PFSK-1 (cell line): Measurements from ENCODE around the gene PTPN5.

Experiments
- FOXP2 ChIP-seq: optimal IDR thresholded peaks from 2 replicates; pipeline ENCODE3; 2011; ENCODE audit warnings: borderline replicate concordance, control low read depth, inconsistent platforms; ENCODE audit not compliant: insufficient read depth; ENCODE audit errors: extremely low read length, extremely low read depth
- POLR2AphosphoS5 ChIP-seq: IDR thresholded peaks from 2 replicates; pipeline ENCODE4 v1.6.1; 2012; ENCODE audit warnings: low read depth, mild to moderate bottlenecking, control low read depth, low read length, moderate library complexity
- REST ChIP-seq, 2 experiments: IDR thresholded peaks; 2 replicates each; pipeline versions ENCODE4 v1.6.1 to v1.8.0; 2011 to 2012; ENCODE audit warnings: low read depth in 2 of 2, low read length in 2 of 2, control low read depth in 1 of 2, inconsistent platforms in 1 of 2, mild to moderate bottlenecking in 1 of 2, moderate library complexity in 1 of 2; ENCODE audit not compliant: insufficient read depth in 1 of 2
- SIN3A ChIP-seq: IDR thresholded peaks from 2 replicates; pipeline ENCODE4 v1.6.1; 2012; ENCODE audit warnings: mild to moderate bottlenecking, low read length, moderate library complexity, borderline replicate concordance; ENCODE audit not compliant: insufficient read depth
- TAF1 ChIP-seq: IDR thresholded peaks from 2 replicates; pipeline ENCODE4 v1.6.1; 2012; ENCODE audit warnings: low read length, control low read depth, borderline replicate concordance; ENCODE audit not compliant: insufficient read depth

The PTPN5 gene

GRCh38 chr11:18780896-18781295, 10.7 kb downstream of the PTPN5 start:
- TF ChIP-seq FOXP2 (no peak), SIN3A (no peak), TAF1 (no peak), REST (IDR thresholded peaks at IDR 0.05; ENCODE audit: insufficient read depth in 1 of 2, low read depth in 2 of 2, low read length in 2 of 2) (no peak), POLR2AphosphoS5 (no peak)

GRCh38 chr11:18780329-18780728, 11.3 kb downstream of the PTPN5 start:
- no peak for TF ChIP-seq TAF1
- TF ChIP-seq REST (IDR thresholded peaks at IDR 0.05; ENCODE audit: insufficient read depth in 1 of 2, low read depth in 2 of 2, low read length in 2 of 2): no peak
- no peak for TF ChIP-seq SIN3A
- no peak for TF ChIP-seq POLR2AphosphoS5
- no peak for TF ChIP-seq FOXP2

GRCh38 chr11:18778468-18778867, 13.1 kb downstream of the PTPN5 start:
- no peak for TF ChIP-seq TAF1
- TF ChIP-seq REST (IDR thresholded peaks at IDR 0.05; ENCODE audit: insufficient read depth in 1 of 2, low read depth in 2 of 2, low read length in 2 of 2): no peak
- TF ChIP-seq SIN3A: no peak
- TF ChIP-seq POLR2AphosphoS5: no peak
- TF ChIP-seq FOXP2: no peak

DNA sequence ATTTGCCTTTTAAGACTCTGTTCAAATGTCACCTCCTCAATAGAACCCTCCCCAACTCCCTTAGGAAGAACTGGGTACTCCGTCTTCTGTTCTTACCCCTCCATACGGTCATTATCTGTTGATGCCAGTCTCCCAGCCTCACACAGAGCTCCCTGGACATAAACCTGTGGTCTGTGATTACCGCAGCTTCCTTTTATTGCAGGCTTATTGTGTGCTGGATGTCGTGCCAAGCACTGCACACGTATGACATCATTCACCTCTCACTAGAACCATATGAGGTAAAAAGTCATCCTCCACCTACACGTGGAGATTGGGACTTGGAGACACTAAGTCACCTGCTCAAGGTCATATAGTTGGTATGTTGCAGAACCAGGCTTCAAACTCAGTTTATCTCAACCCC, 15.3 kb downstream of the PTPN5 start:
- no peak for TF ChIP-seq REST (IDR thresholded peaks at IDR 0.05; ENCODE audit: insufficient read depth in 1 of 2, low read depth in 2 of 2, low read length in 2 of 2)
- TF ChIP-seq FOXP2: no peak
- TF ChIP-seq POLR2AphosphoS5: no peak
- no peak for TF ChIP-seq TAF1
- TF ChIP-seq SIN3A: no peak
